Lower leg skin (tissue), 4 donors: ENCODE measurements around the gene NCKAP5. TPM values are rescaled to one million over a fixed set of nuclear protein-coding genes. Genes with fewer than 3 reads are reported as not detected.

ENCODE experiments used
- DNase-seq, 2 donors: peaks; one replicate each; pipeline ENCODE4 v3.0.0-alpha.2; 2019; ENCODE audit warnings: low spot score in 2 of 2
- H3K4me3 ChIP-seq: fragments of 200-600 bp; sonication (generic); 2 replicates; pipeline ENCODE4 v1.5.1; 2017; ENCODE audit warnings: mild to moderate bottlenecking, low read depth; ENCODE audit not compliant: poor library complexity, severe bottlenecking
- POLR2A ChIP-seq, 2 donors: fragments of 450-650 bp; IDR thresholded peaks; one replicate each; pipeline ENCODE4 v1.6.1; 2016 to 2017; ENCODE audit warnings: antibody characterized with exemption in 2 of 2, mild to moderate bottlenecking in 1 of 2, moderate library complexity in 1 of 2
- WGBS, 2 donors: methylation state at CpG; one replicate each; pipeline ENCODE4 v1.1.5; 2018; 5-methylcytosine and 5-hydroxymethylcytosine counted together
- intact Hi-C: fragments of 100-400 bp; cut with DNase I; formaldehyde crosslinking; loops from one replicate; pipeline ENCODE4 v1.15.0; 2023; ENCODE audit warnings: low total_unique reads
- total RNA-seq, 4 donors: library from RNA; depleted of rRNA; stranded (reverse); fragments of >200 nt; gene quantifications; one replicate each; pipeline ENCODE4 v1.1.0, GENCODE V29; 2016
- TF ChIP-seq, protein P1 (sequence below), 3 donors: fragments of 450-650 bp; IDR thresholded peaks; one replicate each; pipeline ENCODE4 v1.5.1; 2016; ENCODE audit warnings: antibody characterized with exemption in 3 of 3, mild to moderate bottlenecking in 3 of 3, moderate library complexity in 2 of 3

The NCKAP5 gene
- total RNA-seq, 4 donors from 2014 or later = 2.0 to 5.1 (median 3.6) TPM

DNA sequence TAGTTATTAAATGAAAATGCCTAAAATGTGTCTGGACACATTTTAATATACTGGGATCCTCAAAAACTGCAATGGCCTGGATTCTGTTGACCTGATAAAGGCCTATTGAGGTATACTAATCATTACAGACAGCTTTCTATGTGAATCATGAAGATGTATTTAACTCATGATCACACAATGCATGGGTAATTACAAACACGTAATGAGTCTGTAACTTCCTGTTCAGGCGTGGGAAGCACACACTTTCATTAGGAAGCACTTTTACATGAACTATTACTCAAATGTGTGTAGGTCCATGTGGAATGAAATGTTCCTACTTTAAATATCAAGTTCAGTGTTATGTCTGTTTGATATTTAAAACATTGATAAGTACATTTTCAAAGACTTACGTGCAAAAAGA, 108.7 kb downstream of the NCKAP5 start:
- intact Hi-C loops = no loop called here
- no peak for TF ChIP-seq POLR2A (IDR thresholded peaks at IDR 0.05)
- TF ChIP-seq, protein P1, sequence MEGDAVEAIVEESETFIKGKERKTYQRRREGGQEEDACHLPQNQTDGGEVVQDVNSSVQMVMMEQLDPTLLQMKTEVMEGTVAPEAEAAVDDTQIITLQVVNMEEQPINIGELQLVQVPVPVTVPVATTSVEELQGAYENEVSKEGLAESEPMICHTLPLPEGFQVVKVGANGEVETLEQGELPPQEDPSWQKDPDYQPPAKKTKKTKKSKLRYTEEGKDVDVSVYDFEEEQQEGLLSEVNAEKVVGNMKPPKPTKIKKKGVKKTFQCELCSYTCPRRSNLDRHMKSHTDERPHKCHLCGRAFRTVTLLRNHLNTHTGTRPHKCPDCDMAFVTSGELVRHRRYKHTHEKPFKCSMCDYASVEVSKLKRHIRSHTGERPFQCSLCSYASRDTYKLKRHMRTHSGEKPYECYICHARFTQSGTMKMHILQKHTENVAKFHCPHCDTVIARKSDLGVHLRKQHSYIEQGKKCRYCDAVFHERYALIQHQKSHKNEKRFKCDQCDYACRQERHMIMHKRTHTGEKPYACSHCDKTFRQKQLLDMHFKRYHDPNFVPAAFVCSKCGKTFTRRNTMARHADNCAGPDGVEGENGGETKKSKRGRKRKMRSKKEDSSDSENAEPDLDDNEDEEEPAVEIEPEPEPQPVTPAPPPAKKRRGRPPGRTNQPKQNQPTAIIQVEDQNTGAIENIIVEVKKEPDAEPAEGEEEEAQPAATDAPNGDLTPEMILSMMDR (IDR thresholded peaks at IDR 0.05) = no peak
- whole genome bisulfite sequencing, 2 donors = 58 to 70% methylated on average over 3 of the region's 3 CpGs

DNA sequence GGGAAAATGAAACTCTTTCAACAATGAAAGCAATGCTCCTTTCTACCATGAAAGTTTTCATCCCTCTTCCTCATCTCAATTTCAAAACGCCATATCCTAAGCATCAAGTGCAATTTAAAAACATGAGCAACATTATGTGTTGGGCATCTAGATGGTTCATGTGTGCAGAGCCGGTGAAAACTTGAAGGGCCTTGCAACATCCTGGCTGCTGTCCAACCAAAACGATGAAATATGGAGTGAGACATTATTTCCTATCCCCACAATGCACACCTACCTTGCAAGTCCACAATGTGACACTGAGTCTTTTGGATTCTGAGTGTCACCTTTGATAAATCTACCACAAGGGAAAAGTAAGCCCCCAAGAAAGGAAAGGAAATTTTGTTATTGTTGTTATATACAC, 110.0 kb downstream of the NCKAP5 start:
- no peak for DNase-seq
- no peak for TF ChIP-seq POLR2A (IDR thresholded peaks at IDR 0.05)
- TF ChIP-seq, protein P1 (IDR thresholded peaks at IDR 0.05) = no peak
- H3K4me3 ChIP-seq = no peak overlapping the region
- intact Hi-C loops = no loop called here
- WGBS, 2 donors = 44 to 49% methylated on average over 3 of the region's 3 CpGs

More for the DNA sequence above, 108.7 kb downstream of the NCKAP5 start:
- H3K4me3 ChIP-seq = no peak overlapping the region
- no peak for DNase-seq

DNA sequence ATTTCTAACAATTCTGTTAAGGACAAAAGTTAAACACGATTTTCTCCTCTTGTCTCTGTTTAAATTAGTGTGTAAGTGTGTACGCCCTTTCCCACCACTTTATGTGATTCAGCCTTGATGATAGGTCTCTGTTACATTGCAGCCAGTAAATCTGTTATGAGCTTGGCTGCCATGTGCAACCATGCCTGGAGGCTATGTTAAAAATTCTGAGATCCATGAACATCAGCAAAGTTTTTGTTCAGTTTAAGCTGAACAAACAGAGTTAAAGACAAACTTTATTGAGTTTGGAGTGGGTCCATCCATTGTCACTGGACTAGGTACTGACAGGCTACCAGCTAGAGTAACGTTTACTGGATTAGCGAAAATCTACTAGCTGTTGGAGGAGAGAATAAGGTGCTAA, 110.4 kb downstream of the NCKAP5 start:
- DNase-seq = no peak
- 63 to 65% methylated on average over 4 of the region's 4 CpGs for WGBS, 2 donors
- intact Hi-C loops = no loop called here
- H3K4me3 ChIP-seq = no peak overlapping the region
- TF ChIP-seq, protein P1 (IDR thresholded peaks at IDR 0.05) = no peak
- TF ChIP-seq POLR2A (IDR thresholded peaks at IDR 0.05) = no peak

GRCh38 chr2:133456971-133457370, 111.3 kb downstream of the NCKAP5 start:
- no peak for DNase-seq
- no peak for TF ChIP-seq POLR2A (IDR thresholded peaks at IDR 0.05)
- TF ChIP-seq, protein P1 (IDR thresholded peaks at IDR 0.05) = no peak
- intact Hi-C loops = no loop called here
- no peak overlapping the region for H3K4me3 ChIP-seq
- WGBS, 2 donors = 92 to 94% methylated on average over 3 of the region's 3 CpGs

DNA sequence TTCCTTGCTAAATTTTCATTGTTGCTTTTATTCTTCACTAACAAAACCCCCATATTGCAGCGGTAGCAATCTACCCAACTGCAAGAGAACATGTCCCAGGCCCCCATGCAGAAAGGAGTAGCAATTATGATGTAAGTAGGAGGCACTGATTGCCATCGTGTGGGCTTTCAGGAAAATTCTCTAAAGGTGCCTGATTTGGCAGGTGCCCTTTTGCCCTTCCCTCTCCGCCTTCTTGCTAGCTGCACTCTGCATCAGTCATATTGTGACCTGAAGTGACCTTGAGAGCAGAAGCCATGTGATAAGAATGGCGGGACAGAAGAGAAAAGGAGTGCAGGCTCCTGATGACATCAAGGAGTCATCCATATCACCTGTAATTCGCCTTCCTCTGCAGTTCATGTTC, 112.1 kb downstream of the NCKAP5 start:
- no peak for TF ChIP-seq POLR2A (IDR thresholded peaks at IDR 0.05)
- TF ChIP-seq, protein P1 (IDR thresholded peaks at IDR 0.05) = no peak
- H3K4me3 ChIP-seq = no peak overlapping the region
- 84 to 87% methylated on average over 5 of the region's 5 CpGs for WGBS, 2 donors
- intact Hi-C loops = no loop called here
- DNase-seq = no peak

DNA sequence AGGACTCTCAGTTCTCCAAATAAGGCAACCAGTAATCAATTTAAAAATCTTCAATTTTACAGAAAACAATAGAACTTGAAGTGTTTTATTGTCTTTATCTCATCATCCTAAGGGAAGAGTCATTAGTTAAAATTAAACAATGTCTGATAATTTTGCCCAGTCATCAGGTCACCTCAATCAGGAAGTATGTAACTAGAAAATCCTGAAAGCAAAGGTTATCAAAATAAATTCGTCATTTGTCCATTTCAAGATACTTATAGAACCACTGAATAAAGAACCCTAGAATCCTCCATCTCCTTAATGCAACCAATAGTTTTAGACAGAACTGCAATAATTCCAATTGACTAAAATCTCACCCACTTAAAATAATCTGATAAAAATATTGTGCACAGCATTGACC, 115.2 kb downstream of the NCKAP5 start:
- WGBS, 2 donors = 76 to 84% methylated on average over 1 of the region's 1 CpG
- intact Hi-C loops = no loop called here
- H3K4me3 ChIP-seq = no peak overlapping the region
- TF ChIP-seq POLR2A (IDR thresholded peaks at IDR 0.05) = no peak
- TF ChIP-seq, protein P1 (IDR thresholded peaks at IDR 0.05) = no peak
- DNase-seq = no peak
